Stimulated activated CD4-positive, alpha-beta T cell treated with anti-CD3 and anti-CD28 coated beads, Interleukin-12 subunit alpha, Interleukin-12 subunit beta, amount 100 ng/mL, for 4 hours (primary cell): ENCODE data around the gene MBD3L5.
"Not testable (repeated sequence)": the region's sequence is repeated elsewhere in the genome, so short reads cannot be mapped to it uniquely, and the experiment has no call there.

Experiments used
- DNase-seq: peaks from one replicate; pipeline ENCODE4 v3.0.0-alpha.2; 2020

Gene MBD3L5

GRCh38 chr19:7030278-7030677, at the start of gene MBD3L5:
TSS of gene MBD3L5 (plus strand) at chr19:7030578. CDS start at chr19:7030612, 34 bp downstream.
- not testable (repeated sequence) for DNase-seq

DNA sequence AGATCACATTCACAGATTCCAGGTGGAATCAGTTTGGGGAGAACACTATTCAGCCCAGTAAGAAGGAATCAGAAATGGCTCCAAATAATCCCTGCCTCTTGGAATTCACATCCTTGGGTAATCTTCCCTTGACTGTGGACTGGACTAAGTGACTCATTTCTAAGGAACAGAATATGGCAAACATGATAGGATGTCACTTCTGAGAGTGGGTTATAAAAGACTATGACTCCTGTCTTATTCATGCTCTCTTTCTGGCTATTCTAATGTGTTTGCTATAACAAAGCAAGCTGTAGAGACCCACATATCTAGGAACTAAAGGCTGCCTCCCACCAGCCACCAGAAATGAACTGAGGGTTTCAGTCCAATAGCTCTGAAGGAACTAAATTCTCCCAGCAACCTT, 46.9 kb upstream of the MBD3L5 start:
- DNase-seq = no peak

DNA sequence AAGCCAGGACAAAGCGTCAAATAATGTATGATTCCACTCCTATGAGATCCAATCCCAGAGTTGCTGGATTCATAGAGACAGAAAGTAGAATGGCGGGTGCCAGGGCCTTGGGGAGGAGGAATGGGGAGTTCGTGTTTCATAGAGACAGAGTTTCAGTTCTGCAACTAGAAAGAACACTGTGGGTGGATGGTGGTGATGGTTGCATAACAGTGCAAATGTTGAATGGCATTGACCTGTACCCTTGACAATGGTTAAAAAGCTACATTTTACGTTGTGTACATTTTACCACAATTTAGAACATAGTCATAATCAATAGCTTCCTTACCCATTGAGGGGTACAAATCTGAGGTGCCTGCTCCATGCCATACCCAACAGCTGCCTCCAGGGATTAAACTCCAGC, 42.5 kb upstream of the MBD3L5 start:
- DNase-seq = no peak

DNA sequence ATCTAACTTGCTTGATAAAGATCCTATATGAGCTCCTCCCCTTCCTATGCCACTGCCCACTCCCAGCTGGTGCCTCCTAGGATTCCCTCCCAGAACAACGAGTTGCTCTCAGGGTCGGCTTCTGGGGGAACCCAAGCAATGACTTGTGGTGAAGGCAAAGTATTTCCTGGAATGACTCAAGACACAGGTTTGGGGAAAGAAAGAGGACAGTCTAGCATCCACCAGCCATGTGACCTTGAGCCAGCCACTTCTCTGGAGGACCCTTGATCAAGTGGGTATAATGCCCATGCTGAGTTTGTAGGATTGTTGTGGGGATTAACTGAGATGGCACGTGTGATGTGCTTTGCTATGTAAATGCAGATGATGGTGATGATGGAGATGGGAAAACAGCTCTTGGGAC, 42.1 kb upstream of the MBD3L5 start:
- DNase-seq = no peak

DNA sequence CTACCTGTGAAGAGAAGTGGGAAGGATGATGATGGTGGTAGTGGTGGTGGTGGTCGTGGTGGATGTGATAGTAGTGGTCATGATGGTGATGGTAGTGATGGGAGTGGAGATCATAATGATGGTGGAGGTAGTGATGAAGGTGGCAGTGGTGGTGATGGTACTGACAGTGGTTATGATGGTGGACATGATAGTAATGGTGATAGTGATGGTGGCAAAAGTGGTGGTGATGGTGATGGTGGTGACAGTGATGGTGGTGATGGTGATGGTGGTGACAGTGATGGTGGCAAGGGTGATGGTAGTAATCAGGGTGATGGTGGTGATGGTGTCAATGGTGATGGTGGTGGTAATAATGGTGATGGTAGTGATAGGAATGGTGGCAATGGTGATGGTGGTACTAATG, 35.3 kb upstream of the MBD3L5 start:
- DNase-seq = no peak

DNA sequence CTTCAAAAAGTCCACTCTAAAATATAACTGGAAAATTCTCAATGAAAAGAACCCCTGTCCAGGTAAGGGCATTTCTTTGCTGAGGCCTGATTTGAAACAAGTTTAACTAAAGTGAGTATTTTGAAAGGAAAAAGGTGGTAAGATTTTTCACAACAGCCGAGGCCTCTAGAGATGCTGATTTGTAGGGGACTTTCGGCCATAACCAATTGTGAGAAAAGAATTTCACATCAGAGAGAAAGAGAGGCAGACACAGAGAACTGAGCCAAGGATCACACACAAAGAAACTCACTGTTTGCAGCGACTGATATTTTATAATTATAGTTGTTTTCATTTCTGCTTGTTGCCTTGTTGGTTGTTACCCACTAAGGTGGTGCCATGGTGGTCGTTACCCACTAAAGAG, 33.6 kb upstream of the MBD3L5 start:
- no peak for DNase-seq

DNA sequence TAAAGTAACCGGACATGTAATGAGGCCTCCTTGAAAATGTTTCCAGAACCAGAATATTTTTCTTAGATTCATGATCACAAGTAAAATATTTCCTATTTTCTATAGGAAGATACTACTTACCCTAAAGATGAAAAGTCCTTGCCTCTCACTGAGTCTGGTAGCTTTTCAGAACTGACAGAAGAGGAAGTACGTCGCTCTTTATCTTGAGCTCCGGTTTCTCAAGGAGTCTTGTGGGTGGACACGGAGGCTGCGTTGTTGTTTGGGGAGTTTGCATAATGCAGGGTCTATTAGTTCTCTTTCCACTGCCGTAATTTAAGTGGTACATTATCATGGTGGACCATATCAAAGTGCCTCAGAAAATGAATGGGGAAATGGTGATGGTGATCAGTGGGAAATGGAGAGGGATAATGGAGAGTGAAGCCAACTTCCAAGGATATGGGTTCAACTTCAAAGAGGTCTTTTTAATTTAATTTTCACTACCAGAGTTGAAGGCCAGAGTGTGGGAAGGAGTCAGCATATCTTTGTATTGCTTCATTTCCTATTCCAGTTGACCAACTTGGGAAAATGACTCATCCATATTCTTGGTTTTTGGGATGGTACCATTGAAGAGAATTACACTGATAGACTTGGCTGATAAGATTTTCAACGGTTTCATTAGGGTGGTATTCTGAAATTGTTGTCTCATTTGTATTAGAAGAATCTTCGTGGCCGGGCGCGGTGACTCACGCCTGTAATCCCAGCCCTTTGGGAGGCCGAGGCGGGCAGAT, 32.5 kb upstream of the MBD3L5 start:
- DNase-seq = no peak

GRCh38 chr19:6999933-7000332, 30.4 kb upstream of the MBD3L5 start:
- DNase-seq = no peak

DNA sequence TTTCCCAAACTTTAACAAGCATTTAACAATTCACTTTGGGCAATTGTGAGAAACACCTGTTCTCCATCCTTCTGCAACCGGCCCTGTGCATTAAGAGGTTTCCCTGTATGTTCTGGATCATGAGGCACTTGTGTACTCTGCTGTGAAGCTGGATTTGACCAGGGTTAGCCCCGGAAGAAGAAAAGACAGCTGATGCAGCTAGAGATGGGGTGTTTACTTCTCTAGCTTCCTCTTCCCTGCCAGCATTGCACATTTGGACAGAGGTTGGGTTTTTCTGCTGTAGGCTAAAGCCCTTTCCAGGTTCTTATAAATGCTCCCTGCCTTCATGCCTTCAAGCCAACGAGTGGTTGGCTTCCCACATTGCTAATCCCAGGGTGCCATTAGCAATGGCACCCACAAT, 30.0 kb upstream of the MBD3L5 start:
- no peak for DNase-seq

DNA sequence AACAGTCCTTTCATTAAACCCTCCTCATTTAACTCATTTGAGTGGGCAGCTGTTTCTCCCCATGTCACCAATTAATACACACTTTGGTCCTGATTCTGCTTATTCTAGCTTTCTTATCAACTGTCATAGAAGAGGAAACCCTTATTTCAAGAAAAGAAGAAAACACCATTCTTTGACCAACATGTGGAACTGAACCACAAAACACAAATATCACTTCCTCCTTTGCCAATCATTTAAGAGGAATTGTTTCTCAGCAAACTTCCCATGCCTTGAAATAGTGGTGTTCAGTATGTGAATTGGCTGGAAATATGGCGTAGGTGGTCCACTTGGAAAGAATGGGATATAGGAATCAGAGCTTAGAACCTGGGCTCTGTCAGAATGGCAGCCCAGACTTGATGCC, 29.6 kb upstream of the MBD3L5 start:
- no peak for DNase-seq

GRCh38 chr19:7004313-7004931, 26.0 kb upstream of the MBD3L5 start:
- no peak for DNase-seq

DNA sequence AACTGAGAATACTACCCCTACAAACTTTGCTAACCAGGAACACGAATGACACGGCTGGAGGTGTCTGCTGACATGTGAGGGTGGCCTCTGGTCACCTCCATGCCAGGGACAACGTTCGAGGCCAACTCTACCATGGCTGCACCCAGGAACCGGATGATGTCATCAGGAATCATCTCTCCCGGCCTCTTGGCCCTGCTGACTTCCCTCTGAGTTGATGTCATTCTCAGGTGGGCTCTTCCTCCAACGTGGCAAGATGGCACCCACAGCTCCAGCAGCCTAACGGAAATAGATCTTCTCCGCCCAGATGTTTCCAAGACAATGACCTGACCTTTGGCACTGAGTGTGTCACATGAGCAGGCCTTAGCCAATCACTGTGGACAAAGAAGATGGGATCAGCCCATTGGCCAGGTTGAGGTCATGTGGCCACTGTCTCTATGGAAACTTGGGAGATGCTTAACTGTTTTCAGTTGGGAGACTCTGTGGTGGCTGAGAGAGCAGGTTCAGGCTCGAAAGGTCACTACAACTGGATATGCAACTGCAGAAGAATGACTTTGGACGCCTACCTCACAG, 24.2 kb upstream of the MBD3L5 start:
- DNase-seq = no peak

DNA sequence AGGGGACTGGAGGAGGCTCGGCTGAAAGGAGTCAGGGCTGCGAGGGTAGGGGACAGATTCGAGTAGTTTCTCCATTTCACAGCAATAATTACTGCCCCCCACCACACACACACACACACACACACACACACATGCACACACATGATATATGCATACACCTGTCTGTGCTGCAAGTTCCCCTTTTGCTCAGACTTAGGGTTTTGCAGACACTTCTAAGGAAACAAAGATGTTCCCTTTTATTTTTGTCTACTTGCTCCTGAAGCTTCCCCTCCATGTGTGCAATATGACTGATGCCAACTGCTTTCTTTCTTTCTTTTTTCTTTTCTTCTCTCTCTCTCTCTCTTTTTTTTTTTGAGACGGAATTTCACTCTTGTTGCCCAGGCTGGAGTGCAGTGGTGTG, 22.5 kb upstream of the MBD3L5 start:
- DNase-seq = no peak

- no peak for DNase-seq
Measured at GRCh38 chr19:7010722-7011593, 19.4 kb upstream of the MBD3L5 start.

GRCh38 chr19:7013678-7014077, 16.7 kb upstream of the MBD3L5 start:
- DNase-seq = no peak

DNA sequence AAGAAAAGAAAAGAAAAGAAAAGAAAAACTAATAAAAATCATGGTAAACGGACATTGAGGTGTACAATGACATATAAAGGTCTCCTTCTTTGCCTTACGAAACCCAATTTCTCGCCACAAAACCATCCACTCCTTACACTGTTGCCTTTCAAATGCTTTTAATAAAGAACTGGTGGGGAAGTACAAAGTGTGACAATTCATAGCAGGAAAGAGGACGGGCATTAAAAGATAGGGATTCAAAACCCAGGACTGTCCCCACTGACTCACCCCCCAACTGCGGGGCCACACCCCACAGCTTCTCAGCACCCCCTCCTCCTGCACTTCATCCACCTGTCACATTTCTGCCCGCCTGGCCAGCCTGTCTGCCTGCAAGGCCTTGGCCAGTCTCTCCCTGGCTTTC, 11.6 kb upstream of the MBD3L5 start:
- no peak for DNase-seq

GRCh38 chr19:7021331-7021730, 9.0 kb upstream of the MBD3L5 start, which contains the start of gene MBD3L2B:
TSS of gene MBD3L2B (minus strand) at chr19:7021431. CDS start at chr19:7021397, 34 bp downstream.
- not testable (repeated sequence) for DNase-seq

DNA sequence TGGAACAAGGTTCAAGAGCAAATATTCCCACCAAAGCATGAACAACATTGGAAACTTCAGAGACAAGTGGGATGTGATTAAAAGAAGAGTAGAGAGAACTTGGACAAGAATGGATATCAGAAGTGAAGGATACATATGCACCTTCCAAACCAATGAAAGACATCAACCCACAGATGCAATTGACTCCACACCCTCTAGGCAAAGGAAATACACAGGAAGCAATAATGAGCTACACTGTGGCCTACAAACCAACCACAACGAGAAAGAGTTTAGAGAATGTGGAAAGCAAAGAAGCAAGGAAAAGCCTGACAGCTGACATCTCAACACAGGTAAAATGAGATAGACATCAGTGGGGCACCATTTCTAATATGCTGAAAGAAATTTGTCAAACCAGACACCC, 1.6 kb upstream of the MBD3L5 start:
- DNase-seq = not testable (repeated sequence)

- not testable (repeated sequence) for DNase-seq
Measured at GRCh38 chr19:7040079-7040478, 9.7 kb downstream of the MBD3L5 start, which contains the start of gene MBD3L4. TSS of gene MBD3L4 (minus strand) at chr19:7040179. CDS start at chr19:7040144, 35 bp downstream.

DNA sequence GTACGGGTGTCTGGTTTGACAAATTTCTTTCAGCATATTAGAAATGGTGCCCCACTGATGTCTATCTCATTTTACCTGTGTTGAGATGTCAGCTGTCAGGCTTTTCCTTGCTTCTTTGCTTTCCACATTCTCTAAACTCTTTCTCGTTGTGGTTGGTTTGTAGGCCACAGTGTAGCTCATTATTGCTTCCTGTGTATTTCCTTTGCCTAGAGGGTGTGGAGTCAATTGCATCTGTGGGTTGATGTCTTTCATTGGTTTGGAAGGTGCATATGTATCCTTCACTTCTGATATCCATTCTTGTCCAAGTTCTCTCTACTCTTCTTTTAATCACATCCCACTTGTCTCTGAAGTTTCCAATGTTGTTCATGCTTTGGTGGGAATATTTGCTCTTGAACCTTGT, 11.2 kb downstream of the MBD3L5 start:
- DNase-seq = not testable (repeated sequence)

GRCh38 chr19:7049021-7049420, 18.6 kb downstream of the MBD3L5 start, which contains the start of gene MBD3L2:
TSS of gene MBD3L2 (plus strand) at chr19:7049321. CDS start at chr19:7049374, 53 bp downstream.
- not testable (repeated sequence) for DNase-seq

DNA sequence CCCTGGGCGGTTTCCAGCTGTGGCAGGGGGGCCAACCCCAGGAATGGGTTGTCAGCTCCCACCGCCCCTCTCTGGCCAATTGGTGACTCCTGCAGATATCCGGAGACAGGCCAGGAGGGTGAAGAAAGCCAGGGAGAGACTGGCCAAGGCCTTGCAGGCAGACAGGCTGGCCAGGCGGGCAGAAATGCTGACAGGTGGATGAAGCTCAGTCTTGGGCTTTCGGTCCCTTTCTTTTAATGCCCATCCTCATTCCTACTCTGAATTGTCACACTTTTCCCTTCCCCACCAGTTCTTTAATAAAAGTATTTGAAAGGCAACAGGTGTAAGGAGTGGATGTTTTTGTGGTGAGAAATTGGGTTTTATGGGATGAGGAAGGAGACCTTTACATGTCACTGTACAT, 21.0 kb downstream of the MBD3L5 start:
- not testable (repeated sequence) for DNase-seq

GRCh38 chr19:7052896-7053295, 22.5 kb downstream of the MBD3L5 start:
- DNase-seq = not testable (repeated sequence)
